Measurements from ENCODE around the gene FBXW7.

Gene FBXW7

DNA sequence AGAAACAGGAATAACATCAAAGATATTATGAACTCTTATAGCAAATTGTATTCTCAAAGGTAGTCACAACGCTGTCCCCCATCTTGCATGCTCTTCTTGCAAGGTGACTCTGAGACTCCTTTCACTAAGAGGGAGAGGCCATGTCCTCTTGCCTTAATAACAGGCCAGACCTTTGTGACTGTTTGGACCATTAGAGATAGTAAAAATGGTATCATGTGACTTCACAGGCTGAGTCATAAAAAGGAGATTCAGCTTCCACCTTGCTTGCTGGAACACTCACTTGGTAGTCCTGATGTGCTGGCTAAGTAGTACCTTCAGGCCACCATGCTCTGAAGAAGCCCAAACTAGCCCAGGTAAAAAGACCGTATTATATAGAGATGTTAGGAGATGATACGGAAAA is 143.8 kb downstream of the FBXW7 start:
- no peaks in the 10 kb centered on the region for H3K36me3 ChIP-seq (ENCODE audit: insufficient read depth, low read length)
- H3K9me3 ChIP-seq (ENCODE audit: control insufficient read depth, insufficient read depth, low read length) = no peaks in the 10 kb centered on the region
- H3K9ac ChIP-seq (ENCODE audit: low read depth, low read length) = no peak overlapping the region
- H3K4me1 ChIP-seq (ENCODE audit: insufficient read depth, low read length) = no peaks in the 10 kb centered on the region

DNA sequence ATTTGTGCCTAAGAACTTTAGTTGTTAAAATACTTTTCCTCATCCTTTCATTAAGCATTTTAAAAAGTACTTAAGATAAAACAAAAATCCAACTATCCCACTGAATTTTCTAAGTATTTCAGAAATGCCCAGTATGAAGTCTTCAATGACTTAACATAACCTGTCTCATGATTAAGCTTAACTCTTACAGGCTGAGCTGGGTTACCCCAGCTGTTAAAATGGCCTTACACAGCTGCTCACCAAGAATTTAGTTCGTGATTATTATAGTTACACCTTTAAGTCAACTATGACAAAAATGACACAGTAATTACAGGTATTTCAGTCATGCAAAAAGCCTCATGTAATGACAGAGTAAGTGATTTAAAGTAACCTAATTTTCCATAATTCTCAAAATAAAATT is 145.7 kb downstream of the FBXW7 start:
- no peaks in the 10 kb centered on the region for H3K36me3 ChIP-seq (ENCODE audit: insufficient read depth, low read length)
- no peaks in the 10 kb centered on the region for H3K9me3 ChIP-seq (ENCODE audit: control insufficient read depth, insufficient read depth, low read length)
- H3K4me1 ChIP-seq (ENCODE audit: insufficient read depth, low read length) = no peaks in the 10 kb centered on the region
- no peak overlapping the region for H3K9ac ChIP-seq (ENCODE audit: low read depth, low read length)

DNA sequence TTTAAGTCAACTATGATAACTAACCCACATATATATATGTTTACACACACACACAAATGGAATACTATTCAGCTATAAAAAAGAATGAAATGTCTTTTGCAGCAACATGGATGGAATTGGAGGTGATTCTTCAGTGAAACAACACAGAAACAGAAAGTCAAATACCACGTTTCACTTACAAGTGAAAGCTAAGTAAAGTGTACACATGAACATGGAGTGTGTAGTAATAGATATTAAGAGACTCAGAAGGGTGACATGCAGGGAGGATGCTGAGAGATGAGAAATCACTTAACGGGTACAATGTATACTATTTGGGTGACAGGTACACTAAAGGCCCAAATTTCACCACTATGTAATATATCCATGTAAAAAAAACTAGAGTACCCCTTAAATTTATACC is 146.5 kb downstream of the FBXW7 start:
- Histone ChIP-seq H3K4me1 (ENCODE audit: insufficient read depth, low read length) (no peaks in the 10 kb centered on the region), H3K36me3 (ENCODE audit: insufficient read depth, low read length) (no peaks in the 10 kb centered on the region), H3K9me3 (ENCODE audit: control insufficient read depth, insufficient read depth, low read length) (no peaks in the 10 kb centered on the region), H3K9ac (ENCODE audit: low read depth, low read length) (no peak overlapping the region)

DNA sequence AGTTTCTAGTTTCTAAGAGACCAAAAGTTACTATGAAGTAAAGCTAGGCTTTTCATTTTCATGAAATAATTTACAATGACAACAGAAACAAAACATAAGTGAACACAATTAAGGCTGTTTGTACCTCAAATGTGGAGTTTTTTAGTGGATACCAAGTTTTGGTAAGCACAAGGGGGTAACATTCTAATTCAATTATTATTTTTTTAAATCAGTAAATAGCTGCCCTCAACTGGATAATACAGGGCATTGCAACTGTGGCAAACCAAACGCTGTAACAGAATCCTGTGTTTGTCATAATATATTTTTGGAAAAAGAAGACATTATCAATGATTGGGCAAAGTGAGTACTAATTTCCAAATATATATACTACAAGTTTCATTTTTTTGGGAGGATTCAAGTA is 150.3 kb downstream of the FBXW7 start:
- H3K9ac ChIP-seq (ENCODE audit: low read depth, low read length) = no peak overlapping the region
- H3K36me3 ChIP-seq (ENCODE audit: insufficient read depth, low read length) = no peaks in the 10 kb centered on the region
- peaks cover 9% of the 10 kb centered on the region; the same call in 1 of the 2 replicates for H3K4me1 ChIP-seq (ENCODE audit: insufficient read depth, low read length)
- H3K9me3 ChIP-seq (ENCODE audit: control insufficient read depth, insufficient read depth, low read length) = no peaks in the 10 kb centered on the region

DNA sequence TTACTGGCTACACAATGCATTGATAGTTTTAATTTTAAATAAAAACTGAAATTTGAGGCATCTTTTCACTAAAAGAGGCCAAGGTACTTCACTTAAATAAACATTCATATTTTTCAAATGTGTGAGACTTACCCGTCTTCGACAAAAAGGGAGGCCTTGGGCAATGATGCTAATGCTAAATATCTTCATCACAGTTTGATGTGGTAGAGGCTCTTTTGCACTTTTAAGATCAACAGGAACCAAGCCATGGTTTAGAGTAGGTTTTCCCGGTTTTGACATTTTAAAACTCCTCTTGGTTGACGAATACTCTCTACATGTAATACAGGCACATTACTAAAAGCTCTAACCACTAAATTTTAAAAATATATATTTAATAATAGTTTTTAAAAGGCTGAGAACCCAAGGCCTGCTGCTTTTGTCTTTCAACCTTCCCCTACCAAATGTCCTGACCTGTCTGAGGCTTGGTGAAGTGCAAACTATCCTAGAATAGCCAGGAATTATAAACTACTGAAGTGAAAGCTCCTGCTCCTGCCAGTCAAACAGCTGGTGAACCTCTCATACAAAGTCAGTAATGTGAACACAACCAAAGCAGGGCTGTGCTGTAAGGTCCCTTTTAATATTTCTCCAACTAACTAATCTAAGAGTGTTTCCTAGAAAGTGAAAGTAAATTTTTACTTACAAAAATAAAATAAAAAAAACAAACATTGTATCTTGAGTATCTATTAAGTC is 153.7 kb downstream of the FBXW7 start:
- peaks cover 9% of the 10 kb centered on the region; the same call in 1 of the 2 replicates for H3K4me1 ChIP-seq (ENCODE audit: insufficient read depth, low read length)
- no peaks in the 10 kb centered on the region for H3K9me3 ChIP-seq (ENCODE audit: control insufficient read depth, insufficient read depth, low read length)
- no peak overlapping the region for H3K9ac ChIP-seq (ENCODE audit: low read depth, low read length)
- no peaks in the 10 kb centered on the region for H3K36me3 ChIP-seq (ENCODE audit: insufficient read depth, low read length)

DNA sequence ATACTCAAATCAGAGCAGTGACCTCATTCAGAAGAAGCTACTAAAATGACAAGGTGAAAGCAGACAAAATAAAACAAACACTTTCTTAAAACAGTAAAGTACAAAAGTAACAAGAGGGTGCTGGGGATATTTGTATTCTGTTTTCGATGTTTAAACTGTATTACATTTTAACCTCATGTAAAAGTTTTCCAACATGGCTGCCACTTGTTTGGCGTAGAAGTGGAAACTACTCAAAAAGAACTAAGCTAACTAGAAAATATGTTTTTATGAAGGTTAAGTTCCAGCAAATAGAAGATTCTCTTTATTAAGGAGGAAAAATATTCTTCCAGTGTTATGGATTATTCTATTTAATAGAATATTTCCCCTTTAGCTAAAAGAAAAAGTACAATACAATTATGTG is 155.0 kb downstream of the FBXW7 start:
- no peak overlapping the region for H3K9ac ChIP-seq (ENCODE audit: low read depth, low read length)
- no peaks in the 10 kb centered on the region for H3K9me3 ChIP-seq (ENCODE audit: control insufficient read depth, insufficient read depth, low read length)
- peaks cover 9% of the 10 kb centered on the region; the same call in 1 of the 2 replicates for H3K4me1 ChIP-seq (ENCODE audit: insufficient read depth, low read length)
- no peaks in the 10 kb centered on the region for H3K36me3 ChIP-seq (ENCODE audit: insufficient read depth, low read length)

DNA sequence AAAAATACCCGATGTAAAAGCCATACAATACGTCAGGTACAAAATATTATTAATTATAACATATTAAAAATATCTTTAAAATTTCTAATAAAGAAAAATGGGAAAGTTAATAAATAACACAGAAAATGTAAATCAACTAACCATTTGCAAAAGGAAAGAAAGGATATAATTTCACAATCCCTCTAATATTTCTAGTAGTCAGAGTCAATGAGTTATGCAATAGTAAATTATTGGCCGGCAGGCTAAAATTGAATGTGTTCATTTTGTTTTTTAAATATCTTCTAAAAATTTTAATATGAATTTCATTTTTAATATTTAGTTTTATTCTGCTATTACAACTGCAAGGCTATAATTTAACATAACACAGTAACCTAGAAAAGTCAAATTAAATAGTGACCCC is 155.7 kb downstream of the FBXW7 start:
- peaks cover 9% of the 10 kb centered on the region; the same call in 1 of the 2 replicates for H3K4me1 ChIP-seq (ENCODE audit: insufficient read depth, low read length)
- no peaks in the 10 kb centered on the region for H3K36me3 ChIP-seq (ENCODE audit: insufficient read depth, low read length)
- no peak overlapping the region for H3K9ac ChIP-seq (ENCODE audit: low read depth, low read length)
- H3K9me3 ChIP-seq (ENCODE audit: control insufficient read depth, insufficient read depth, low read length) = no peaks in the 10 kb centered on the region

DNA sequence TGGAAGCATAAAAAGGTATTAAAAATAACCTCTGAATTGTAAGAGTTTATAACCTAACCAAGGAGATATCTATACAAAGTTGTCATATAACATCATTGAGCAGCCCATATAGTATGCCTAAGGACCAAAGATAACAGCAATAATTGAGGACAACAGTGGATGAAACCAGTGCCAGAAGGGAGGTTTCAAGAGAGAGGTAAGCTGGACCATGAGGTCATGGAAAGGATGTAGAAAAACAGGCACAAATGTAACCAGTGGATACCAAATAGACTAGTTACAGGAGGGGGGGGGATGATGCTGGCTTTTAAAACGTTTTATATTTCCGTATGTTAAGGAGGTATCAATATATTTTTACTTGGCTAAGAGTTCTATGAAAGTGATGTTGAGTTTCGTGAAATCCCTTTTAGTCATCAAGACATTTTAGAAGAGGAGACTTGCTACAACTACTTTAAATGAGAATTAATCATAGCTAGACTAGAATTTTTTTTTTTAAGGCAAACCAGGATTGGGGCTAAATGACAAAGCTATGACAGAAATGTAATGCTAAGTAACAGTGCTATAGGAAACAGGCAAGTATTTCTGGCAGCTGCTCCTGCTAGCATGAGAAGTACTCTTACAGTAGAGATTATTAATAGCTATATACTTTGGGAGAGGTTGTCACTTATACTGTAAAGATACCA is 161.1 kb downstream of the FBXW7 start:
- Histone ChIP-seq H3K9ac (ENCODE audit: low read depth, low read length) (no peak overlapping the region), H3K9me3 (ENCODE audit: control insufficient read depth, insufficient read depth, low read length) (no peaks in the 10 kb centered on the region), H3K4me1 (ENCODE audit: insufficient read depth, low read length) (no peaks in the 10 kb centered on the region), H3K36me3 (ENCODE audit: insufficient read depth, low read length) (no peaks in the 10 kb centered on the region)

DNA sequence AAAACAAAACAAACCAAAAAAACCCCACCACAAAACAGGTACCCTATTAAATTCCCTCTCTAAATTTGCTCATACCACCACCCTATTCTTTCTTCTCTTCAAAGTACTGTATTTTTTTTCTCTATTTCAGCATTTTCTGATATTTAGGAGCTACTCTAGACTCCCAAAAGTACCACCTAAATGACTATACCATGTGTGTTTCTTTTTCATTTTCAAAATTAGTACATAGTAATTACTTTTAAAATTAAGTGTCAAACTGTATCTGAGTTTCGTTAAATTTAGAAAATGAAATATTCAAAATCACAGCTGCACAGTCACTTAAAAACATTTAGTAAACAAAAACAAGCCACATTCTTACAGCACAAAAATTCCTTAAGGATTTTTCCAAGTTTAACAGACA is 161.7 kb downstream of the FBXW7 start:
- Histone ChIP-seq H3K9me3 (ENCODE audit: control insufficient read depth, insufficient read depth, low read length) (no peaks in the 10 kb centered on the region), H3K9ac (ENCODE audit: low read depth, low read length) (no peak overlapping the region), H3K4me1 (ENCODE audit: insufficient read depth, low read length) (no peaks in the 10 kb centered on the region), H3K36me3 (ENCODE audit: insufficient read depth, low read length) (no peaks in the 10 kb centered on the region)

DNA sequence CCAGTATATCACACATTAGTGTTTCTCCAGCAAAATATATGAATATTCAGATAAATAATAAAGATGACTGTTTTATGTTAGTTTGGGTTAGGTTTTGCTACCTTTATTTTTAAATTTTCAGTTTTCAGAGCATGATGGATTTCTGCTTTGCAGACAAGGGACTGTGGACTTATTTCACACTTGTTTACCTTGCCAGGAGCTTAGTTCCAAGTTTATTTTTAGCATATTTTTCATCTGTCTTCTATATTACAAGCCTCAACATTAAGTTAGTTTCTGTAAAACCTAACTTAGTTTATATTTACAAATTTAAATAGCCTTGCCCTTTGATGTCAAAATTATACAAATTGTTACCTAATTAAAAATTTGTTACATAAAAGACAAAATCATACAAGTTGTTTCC is 163.4 kb downstream of the FBXW7 start:
- Histone ChIP-seq H3K36me3 (ENCODE audit: insufficient read depth, low read length) (no peaks in the 10 kb centered on the region), H3K4me1 (ENCODE audit: insufficient read depth, low read length) (no peaks in the 10 kb centered on the region), H3K9me3 (ENCODE audit: control insufficient read depth, insufficient read depth, low read length) (no peaks in the 10 kb centered on the region), H3K9ac (ENCODE audit: low read depth, low read length) (no peak overlapping the region)

DNA sequence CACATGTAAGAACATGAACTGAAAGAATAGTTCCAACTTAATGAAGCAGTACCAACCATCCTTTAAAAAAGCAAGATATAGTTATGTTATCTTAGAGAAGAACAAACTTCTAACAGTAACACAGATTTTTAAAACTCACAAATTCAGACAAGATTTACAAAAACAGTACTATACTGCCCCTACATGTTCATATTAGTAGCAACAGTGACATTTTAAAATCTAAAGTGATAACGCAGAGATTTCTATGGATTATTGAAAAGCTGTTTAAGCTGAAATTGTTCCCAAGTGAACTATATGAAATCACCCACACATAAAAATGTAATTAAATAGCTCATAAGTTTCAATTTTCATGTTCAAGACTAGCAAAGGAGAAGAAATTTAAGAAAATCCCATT is 166.0 kb downstream of the FBXW7 start:
- H3K36me3 ChIP-seq (ENCODE audit: insufficient read depth, low read length) = no peaks in the 10 kb centered on the region
- H3K4me1 ChIP-seq (ENCODE audit: insufficient read depth, low read length) = no peaks in the 10 kb centered on the region
- H3K9me3 ChIP-seq (ENCODE audit: control insufficient read depth, insufficient read depth, low read length) = no peaks in the 10 kb centered on the region
- H3K9ac ChIP-seq (ENCODE audit: low read depth, low read length) = no peak overlapping the region

DNA sequence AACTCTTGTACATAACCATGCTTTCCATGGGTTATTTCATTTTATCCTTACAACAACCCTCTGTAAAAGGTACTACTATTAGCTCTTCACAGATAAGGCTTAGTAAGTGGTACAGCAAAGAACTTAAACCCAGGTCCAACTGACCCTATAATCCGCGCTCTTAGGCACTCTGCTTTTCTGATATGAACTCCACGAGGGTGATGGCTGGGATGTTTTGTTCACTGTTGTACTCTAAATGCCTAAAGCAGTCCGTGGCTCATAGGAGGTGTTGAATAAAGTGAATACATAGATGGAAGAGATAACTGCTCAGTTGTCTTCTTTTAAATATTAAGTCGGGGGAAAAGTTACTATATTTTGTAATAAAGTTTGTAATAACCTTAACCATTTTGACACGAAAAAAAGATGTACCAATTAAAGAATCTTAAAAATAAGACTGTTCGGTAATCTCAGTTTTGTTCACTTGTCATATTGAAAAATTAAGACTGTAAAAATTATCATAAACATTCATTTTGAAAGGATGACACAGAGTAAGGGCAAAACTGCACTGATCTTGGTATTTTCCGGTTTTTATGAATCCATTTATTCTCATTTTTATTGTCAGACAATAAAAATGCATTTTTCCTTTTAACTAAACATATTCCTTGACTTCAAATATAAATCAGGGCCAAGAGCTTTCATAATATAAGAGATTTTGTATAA is 166.5 kb downstream of the FBXW7 start:
- Histone ChIP-seq H3K9me3 (ENCODE audit: control insufficient read depth, insufficient read depth, low read length) (no peaks in the 10 kb centered on the region), H3K36me3 (ENCODE audit: insufficient read depth, low read length) (no peaks in the 10 kb centered on the region), H3K4me1 (ENCODE audit: insufficient read depth, low read length) (no peaks in the 10 kb centered on the region), H3K9ac (ENCODE audit: low read depth, low read length) (no peak overlapping the region)

DNA sequence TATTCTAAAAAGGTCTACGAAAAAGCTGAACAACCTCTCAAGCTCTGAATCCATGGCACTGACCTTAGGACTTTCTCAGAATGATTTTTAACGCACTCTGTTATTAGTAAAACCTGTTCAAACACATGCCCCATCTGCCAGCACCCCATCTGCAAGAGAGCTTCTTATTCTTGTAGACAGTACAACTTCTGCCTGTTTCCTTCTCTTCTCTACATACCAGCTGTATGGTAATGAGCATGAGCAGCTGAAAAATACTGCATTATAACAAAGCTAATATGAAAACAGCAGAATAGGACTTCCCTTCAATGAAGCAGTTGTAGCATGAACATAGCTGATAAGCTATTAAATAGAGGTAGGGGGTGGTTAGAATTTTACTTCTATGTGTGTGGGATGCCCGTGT is 167.9 kb downstream of the FBXW7 start:
- Histone ChIP-seq H3K9ac (ENCODE audit: low read depth, low read length) (no peak overlapping the region), H3K36me3 (ENCODE audit: insufficient read depth, low read length) (no peaks in the 10 kb centered on the region), H3K9me3 (ENCODE audit: control insufficient read depth, insufficient read depth, low read length) (no peaks in the 10 kb centered on the region), H3K4me1 (ENCODE audit: insufficient read depth, low read length) (no peaks in the 10 kb centered on the region)

DNA sequence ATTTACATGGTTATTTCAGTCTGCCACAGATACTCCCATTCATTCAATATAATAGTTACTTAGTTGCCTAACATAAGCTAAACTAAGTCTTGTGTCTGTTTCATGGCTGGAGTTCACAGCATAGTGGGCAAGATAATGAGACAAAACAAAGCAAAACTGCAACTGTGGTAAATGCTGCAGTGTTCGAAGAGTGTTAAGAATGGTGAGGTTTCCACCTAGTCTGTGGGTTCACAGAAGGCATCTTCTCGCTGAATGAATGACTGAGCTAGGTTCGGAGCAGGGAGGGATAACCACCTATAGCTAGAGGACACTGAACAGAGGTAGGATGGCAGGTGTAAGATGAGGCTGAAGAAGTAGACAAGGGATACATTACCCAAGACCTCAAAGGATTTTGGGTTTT is 171.0 kb downstream of the FBXW7 start:
- H3K9ac ChIP-seq (ENCODE audit: low read depth, low read length) = no peak overlapping the region
- no peaks in the 10 kb centered on the region for H3K36me3 ChIP-seq (ENCODE audit: insufficient read depth, low read length)
- peaks cover 3% of the 10 kb centered on the region; the same call in 1 of the 2 replicates for H3K4me1 ChIP-seq (ENCODE audit: insufficient read depth, low read length)
- H3K9me3 ChIP-seq (ENCODE audit: control insufficient read depth, insufficient read depth, low read length) = no peaks in the 10 kb centered on the region

DNA sequence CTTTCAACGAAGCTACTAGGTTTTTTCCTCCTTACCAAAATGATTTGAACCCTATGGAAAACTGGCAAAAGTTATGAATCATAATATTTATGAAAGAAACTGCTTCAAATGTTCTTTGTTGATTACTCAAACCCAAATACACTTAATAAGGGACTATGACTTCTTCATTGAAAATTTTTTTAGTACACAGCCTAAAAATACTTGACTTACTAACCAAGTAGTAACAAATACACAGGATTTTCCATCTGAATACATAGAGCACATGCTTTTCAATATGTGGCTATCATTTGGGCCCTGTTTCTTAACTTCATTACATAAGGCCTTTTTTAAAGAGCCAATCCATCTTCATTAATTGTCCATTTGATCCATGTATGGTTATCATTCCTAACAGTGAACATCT is 171.5 kb downstream of the FBXW7 start:
- H3K4me1 ChIP-seq (ENCODE audit: insufficient read depth, low read length) = peaks cover 3% of the 10 kb centered on the region; the same call in 1 of the 2 replicates
- no peaks in the 10 kb centered on the region for H3K9me3 ChIP-seq (ENCODE audit: control insufficient read depth, insufficient read depth, low read length)
- H3K9ac ChIP-seq (ENCODE audit: low read depth, low read length) = no peak overlapping the region
- no peaks in the 10 kb centered on the region for H3K36me3 ChIP-seq (ENCODE audit: insufficient read depth, low read length)

Data from ES-I3 (cell line).